Endothelial cell (in vitro differentiated cells): ENCODE results near the gene KRT76. TPM values are rescaled to one million over a fixed set of nuclear protein-coding genes. Genes with fewer than 3 reads are reported as not detected.

ENCODE experiments used
- DNase-seq: peaks from one replicate; pipeline ENCODE4 v3.0.0; 2021; ENCODE audit warnings: low spot score
- H3K27ac Mint-ChIP-seq: one replicate; pipeline ENCODE4 v1.8.0; 2021; ENCODE audit warnings: mixed read lengths, inconsistent platforms; ENCODE audit not compliant: unreplicated experiment
- H3K27me3 Mint-ChIP-seq: one replicate; pipeline ENCODE4 v1.8.0; 2021; ENCODE audit warnings: mild to moderate bottlenecking, moderate library complexity, mixed read lengths, inconsistent platforms; ENCODE audit not compliant: unreplicated experiment
- H3K36me3 Mint-ChIP-seq: one replicate; pipeline ENCODE4 v1.8.0; 2021; ENCODE audit warnings: mild to moderate bottlenecking, low read depth, mixed read lengths, inconsistent platforms; ENCODE audit not compliant: unreplicated experiment
- H3K4me1 Mint-ChIP-seq: one replicate; pipeline ENCODE4 v1.8.0; 2021; ENCODE audit warnings: mild to moderate bottlenecking, mixed read lengths, inconsistent platforms; ENCODE audit not compliant: unreplicated experiment
- H3K4me3 Mint-ChIP-seq: one replicate; pipeline ENCODE4 v1.8.0; 2021; ENCODE audit warnings: mild to moderate bottlenecking, mixed read lengths, inconsistent platforms; ENCODE audit not compliant: unreplicated experiment
- H3K9me3 Mint-ChIP-seq: one replicate; pipeline ENCODE4 v1.8.0; 2021; ENCODE audit warnings: mixed read lengths, inconsistent platforms; ENCODE audit not compliant: unreplicated experiment
- CTCF ChIP-seq: fragments of 200-600 bp; sonication (generic); IDR thresholded peaks from one replicate; pipeline ENCODE4 v1.5.0; 2021; ENCODE audit warnings: antibody characterized with exemption; ENCODE audit not compliant: unreplicated experiment
- total RNA-seq: library from RNA; stranded (reverse); fragmentation: NEBNext Ultra II Directional; extraction: Animal tissue kit (Norgen Biotek cat#: 25700); gene quantifications from one replicate; pipeline ENCODE4 v1.2.1, GENCODE V29; 2021; ENCODE audit not compliant: unreplicated experiment

KRT76 gene
- total RNA-seq, 1 donor from 2014 or later, result not detected

GRCh38 chr12:52794479-52795331, 17.6 kb upstream of the KRT76 start:
- no peak for DNase-seq
- TF ChIP-seq CTCF, result no peak
- H3K4me1 Mint-ChIP-seq, result no peaks in the 10 kb centered on the region
- H3K4me3 Mint-ChIP-seq, result no peak overlapping the region
- no peak overlapping the region for H3K27ac Mint-ChIP-seq
- H3K9me3 Mint-ChIP-seq, result no peaks in the 10 kb centered on the region
- no peaks in the 10 kb centered on the region for H3K36me3 Mint-ChIP-seq
- H3K27me3 Mint-ChIP-seq, result peaks cover 2% of the 10 kb centered on the region

- Mint-ChIP-seq H3K9me3 (no peaks in the 10 kb centered on the region), H3K27ac (no peak overlapping the region), H3K4me3 (no peak overlapping the region), H3K36me3 (no peaks in the 10 kb centered on the region), H3K4me1 (no peaks in the 10 kb centered on the region), H3K27me3 (peaks cover 5% of the 10 kb centered on the region)
- no peak for TF ChIP-seq CTCF
- no peak for DNase-seq
Measured at GRCh38 chr12:52792185-52793029, 15.3 kb upstream of the KRT76 start.

- no peaks in the 10 kb centered on the region for H3K36me3 Mint-ChIP-seq
- H3K27ac Mint-ChIP-seq, result no peak overlapping the region
- peaks cover 5% of the 10 kb centered on the region for H3K27me3 Mint-ChIP-seq
- TF ChIP-seq CTCF, result no peak
- DNase-seq, result no peak
- no peak overlapping the region for H3K4me3 Mint-ChIP-seq
- no peaks in the 10 kb centered on the region for H3K4me1 Mint-ChIP-seq
- no peaks in the 10 kb centered on the region for H3K9me3 Mint-ChIP-seq
Measured at GRCh38 chr12:52791271-52792184, 14.4 kb upstream of the KRT76 start.

- no peak for TF ChIP-seq CTCF
- Mint-ChIP-seq H3K4me3 (no peak overlapping the region), H3K4me1 (no peaks in the 10 kb centered on the region), H3K36me3 (no peaks in the 10 kb centered on the region), H3K27me3 (peaks cover 5% of the 10 kb centered on the region), H3K27ac (peak overlapping the region; percentile 52), H3K9me3 (no peaks in the 10 kb centered on the region)
- no peak for DNase-seq
Measured at GRCh38 chr12:52790427-52791270, 13.5 kb upstream of the KRT76 start.
